Breast epithelium (tissue), 3 donors: ENCODE measurements around the gene TTC23.

ENCODE experiments used
- POLR2A ChIP-seq: fragments of 450-650 bp; IDR thresholded peaks from one replicate; pipeline ENCODE4 v1.6.1; 2016; ENCODE audit warnings: antibody characterized with exemption, mild to moderate bottlenecking, moderate library complexity
- POLR2AphosphoS5 ChIP-seq, 3 donors: sonication (generic); formaldehyde crosslinking; IDR thresholded peaks; one replicate each; pipeline ENCODE4 v1.6.1; 2017; ENCODE audit warnings: antibody characterized with exemption in 3 of 3
- TF ChIP-seq, protein P1 (sequence below), 3 donors: fragments of 450-650 bp; IDR thresholded peaks; one replicate each; pipeline ENCODE4 v1.5.1; 2016 to 2017; ENCODE audit warnings: antibody characterized with exemption in 3 of 3, mild to moderate bottlenecking in 3 of 3, moderate library complexity in 3 of 3

GRCh38 chr15:99296386-99296785 is 47.0 kb upstream of the TTC23 start:
- TF ChIP-seq, protein P1, sequence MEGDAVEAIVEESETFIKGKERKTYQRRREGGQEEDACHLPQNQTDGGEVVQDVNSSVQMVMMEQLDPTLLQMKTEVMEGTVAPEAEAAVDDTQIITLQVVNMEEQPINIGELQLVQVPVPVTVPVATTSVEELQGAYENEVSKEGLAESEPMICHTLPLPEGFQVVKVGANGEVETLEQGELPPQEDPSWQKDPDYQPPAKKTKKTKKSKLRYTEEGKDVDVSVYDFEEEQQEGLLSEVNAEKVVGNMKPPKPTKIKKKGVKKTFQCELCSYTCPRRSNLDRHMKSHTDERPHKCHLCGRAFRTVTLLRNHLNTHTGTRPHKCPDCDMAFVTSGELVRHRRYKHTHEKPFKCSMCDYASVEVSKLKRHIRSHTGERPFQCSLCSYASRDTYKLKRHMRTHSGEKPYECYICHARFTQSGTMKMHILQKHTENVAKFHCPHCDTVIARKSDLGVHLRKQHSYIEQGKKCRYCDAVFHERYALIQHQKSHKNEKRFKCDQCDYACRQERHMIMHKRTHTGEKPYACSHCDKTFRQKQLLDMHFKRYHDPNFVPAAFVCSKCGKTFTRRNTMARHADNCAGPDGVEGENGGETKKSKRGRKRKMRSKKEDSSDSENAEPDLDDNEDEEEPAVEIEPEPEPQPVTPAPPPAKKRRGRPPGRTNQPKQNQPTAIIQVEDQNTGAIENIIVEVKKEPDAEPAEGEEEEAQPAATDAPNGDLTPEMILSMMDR (IDR thresholded peaks at IDR 0.05): no peak
- TF ChIP-seq POLR2AphosphoS5 (IDR thresholded peaks at IDR 0.05): no peak
- TF ChIP-seq POLR2A: no peak
